ENCODE measurements around the gene PPP2R5C. TPM values are rescaled to one million over a fixed set of nuclear protein-coding genes. Genes with fewer than 3 reads are reported as not detected.

The PPP2R5C gene
- total RNA-seq, 1 donor from 2014 or later, result 71.5 TPM

- Mint-ChIP-seq H3K9me3 (ENCODE audit: unreplicated experiment) (peaks cover 3% of the 10 kb centered on the region), H3K27ac (ENCODE audit: unreplicated experiment) (no peak overlapping the region), H3K4me1 (ENCODE audit: unreplicated experiment) (peaks cover 13% of the 10 kb centered on the region), H3K4me3 (ENCODE audit: unreplicated experiment) (no peak overlapping the region), H3K36me3 (ENCODE audit: low read depth, unreplicated experiment) (peaks cover 11% of the 10 kb centered on the region), H3K27me3 (ENCODE audit: unreplicated experiment) (peaks cover 3% of the 10 kb centered on the region)
- TF ChIP-seq CTCF (IDR thresholded peaks at IDR 0.05; ENCODE audit: unreplicated experiment), result no peak
- DNase-seq (ENCODE audit: low spot score), result no peak
These were observed 27.2 kb upstream of the PPP2R5C start for GRCh38 chr14:101734246-101734847.

- DNase-seq (ENCODE audit: low spot score), result no peak
- H3K27me3 Mint-ChIP-seq (ENCODE audit: unreplicated experiment), result peaks cover 5% of the 10 kb centered on the region
- peaks cover 22% of the 10 kb centered on the region for H3K36me3 Mint-ChIP-seq (ENCODE audit: low read depth, unreplicated experiment)
- peaks cover 13% of the 10 kb centered on the region for H3K4me1 Mint-ChIP-seq (ENCODE audit: unreplicated experiment)
- no peak overlapping the region for H3K27ac Mint-ChIP-seq (ENCODE audit: unreplicated experiment)
- H3K4me3 Mint-ChIP-seq (ENCODE audit: unreplicated experiment), result no peak overlapping the region
- peaks cover 10% of the 10 kb centered on the region for H3K9me3 Mint-ChIP-seq (ENCODE audit: unreplicated experiment)
- TF ChIP-seq CTCF (IDR thresholded peaks at IDR 0.05; ENCODE audit: unreplicated experiment), result no peak
These were observed 26.1 kb upstream of the PPP2R5C start for GRCh38 chr14:101735453-101735852.

GRCh38 chr14:101736071-101736470, 25.4 kb upstream of the PPP2R5C start:
- Mint-ChIP-seq H3K36me3 (ENCODE audit: low read depth, unreplicated experiment) (peaks cover 23% of the 10 kb centered on the region), H3K4me3 (ENCODE audit: unreplicated experiment) (no peak overlapping the region), H3K27me3 (ENCODE audit: unreplicated experiment) (peaks cover 5% of the 10 kb centered on the region), H3K9me3 (ENCODE audit: unreplicated experiment) (peaks cover 11% of the 10 kb centered on the region), H3K4me1 (ENCODE audit: unreplicated experiment) (peaks cover 12% of the 10 kb centered on the region), H3K27ac (ENCODE audit: unreplicated experiment) (no peak overlapping the region)
- TF ChIP-seq CTCF (IDR thresholded peaks at IDR 0.05; ENCODE audit: unreplicated experiment), result no peak
- DNase-seq (ENCODE audit: low spot score), result no peak

- TF ChIP-seq CTCF (IDR thresholded peaks at IDR 0.05; ENCODE audit: unreplicated experiment), result no peak
- Mint-ChIP-seq H3K27me3 (ENCODE audit: unreplicated experiment) (peaks cover 7% of the 10 kb centered on the region), H3K4me3 (ENCODE audit: unreplicated experiment) (no peak overlapping the region), H3K9me3 (ENCODE audit: unreplicated experiment) (peaks cover 14% of the 10 kb centered on the region), H3K36me3 (ENCODE audit: low read depth, unreplicated experiment) (peaks cover 27% of the 10 kb centered on the region), H3K27ac (ENCODE audit: unreplicated experiment) (peak overlapping the region; percentile 42), H3K4me1 (ENCODE audit: unreplicated experiment) (peaks cover 7% of the 10 kb centered on the region)
- no peak for DNase-seq (ENCODE audit: low spot score)
These were observed 24.9 kb upstream of the PPP2R5C start for GRCh38 chr14:101736585-101736984.

- no peaks in the 10 kb centered on the region for H3K4me1 Mint-ChIP-seq (ENCODE audit: unreplicated experiment)
- H3K27ac Mint-ChIP-seq (ENCODE audit: unreplicated experiment), result no peak overlapping the region
- no peak for DNase-seq (ENCODE audit: low spot score)
- peaks cover 17% of the 10 kb centered on the region for H3K9me3 Mint-ChIP-seq (ENCODE audit: unreplicated experiment)
- peaks cover 30% of the 10 kb centered on the region for H3K36me3 Mint-ChIP-seq (ENCODE audit: low read depth, unreplicated experiment)
- no peak for TF ChIP-seq CTCF (IDR thresholded peaks at IDR 0.05; ENCODE audit: unreplicated experiment)
- H3K27me3 Mint-ChIP-seq (ENCODE audit: unreplicated experiment), result peaks cover 10% of the 10 kb centered on the region
- H3K4me3 Mint-ChIP-seq (ENCODE audit: unreplicated experiment), result peak overlapping the region; percentile 31
These were observed 23.8 kb upstream of the PPP2R5C start for GRCh38 chr14:101737414-101738339.
